ENCODE data around the gene ARHGAP45.
A peak's percentile ranks its signal among the peaks of the same experiment; 100 is the strongest.

Gene ARHGAP45

GRCh38 chr19:1040476-1041271, 26.3 kb upstream of the ARHGAP45 start:
- DNase-seq, result peak; percentile 91

- no peak for DNase-seq
Observed at GRCh38 chr19:1041272-1041834, 25.6 kb upstream of the ARHGAP45 start.

GRCh38 chr19:1041835-1042685, 24.9 kb upstream of the ARHGAP45 start:
- no peak for DNase-seq

GRCh38 chr19:1042689-1043511, 24.1 kb upstream of the ARHGAP45 start:
- no peak for DNase-seq

- peak; percentile 46 for DNase-seq
Observed at GRCh38 chr19:1045247-1045603, 21.7 kb upstream of the ARHGAP45 start.

- no peak for DNase-seq
Observed at GRCh38 chr19:1046117-1046626, 20.8 kb upstream of the ARHGAP45 start.

GRCh38 chr19:1046836-1047695, 19.9 kb upstream of the ARHGAP45 start:
- no peak for DNase-seq

- no peak for DNase-seq
Observed at GRCh38 chr19:1047696-1048147, 19.2 kb upstream of the ARHGAP45 start.

- no peak for DNase-seq
Observed at GRCh38 chr19:1049106-1049505, 17.9 kb upstream of the ARHGAP45 start.

GRCh38 chr19:1049800-1050199, 17.2 kb upstream of the ARHGAP45 start:
- no peak for DNase-seq

- no peak for DNase-seq
Observed at GRCh38 chr19:1050989-1051788, 15.8 kb upstream of the ARHGAP45 start.

GRCh38 chr19:1051791-1052190, 15.2 kb upstream of the ARHGAP45 start:
- no peak for DNase-seq

GRCh38 chr19:1052349-1052975, 14.5 kb upstream of the ARHGAP45 start:
- no peak for DNase-seq

- no peak for DNase-seq
Observed at GRCh38 chr19:1053176-1054101, 13.5 kb upstream of the ARHGAP45 start.

- DNase-seq, result no peak
Observed at GRCh38 chr19:1054102-1055027, 12.6 kb upstream of the ARHGAP45 start.

GRCh38 chr19:1055028-1055425, 11.9 kb upstream of the ARHGAP45 start:
- DNase-seq, result no peak

- no peak for DNase-seq
Observed at GRCh38 chr19:1055886-1056620, 10.9 kb upstream of the ARHGAP45 start.

All from suppressor macrophage treated with lipopolysaccharide for 4 hours (primary cell).